ENCODE data around the gene RCC2.
A peak's percentile ranks its signal among the peaks of the same experiment; 100 is the strongest.

Gene RCC2

DNA sequence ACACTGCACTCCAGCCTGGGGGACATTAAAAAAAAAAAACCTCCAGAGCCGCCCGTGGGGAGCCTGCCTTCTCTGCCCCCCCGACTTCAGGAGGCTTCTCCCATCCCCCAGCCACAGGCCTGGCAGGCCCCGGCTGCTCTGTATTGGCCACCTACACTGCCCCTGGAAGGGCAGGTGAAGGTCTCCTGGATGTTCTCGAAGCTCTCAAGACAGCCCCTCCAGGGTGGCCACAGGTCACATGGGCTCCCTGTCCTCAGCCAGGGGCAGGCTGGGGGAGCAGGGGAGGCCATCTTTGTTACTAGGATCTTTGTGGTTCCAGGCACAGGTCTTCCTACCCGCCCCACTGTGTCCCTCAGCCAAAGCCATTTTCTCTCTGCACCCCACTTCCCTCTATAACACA lies 34.7 kb downstream of the RCC2 start:
- Histone ChIP-seq H3K4me3 (ENCODE audit: severe bottlenecking) (no peak overlapping the region), H3K36me3 (ENCODE audit: low read depth) (peaks cover 24% of the 10 kb centered on the region), H3K4me1 (ENCODE audit: insufficient read depth, poor library complexity, severe bottlenecking) (peaks cover 7% of the 10 kb centered on the region), H3K27me3 (ENCODE audit: insufficient read depth, poor library complexity, severe bottlenecking) (no peaks in the 10 kb centered on the region), H3K27ac (ENCODE audit: poor library complexity, severe bottlenecking) (peak overlapping the region; percentile 2), H3K9me3 (ENCODE audit: severe bottlenecking) (no peaks in the 10 kb centered on the region)
- no peak for DNase-seq (ENCODE audit: low spot score)
- no peak for TF ChIP-seq CTCF (IDR thresholded peaks at IDR 0.05; ENCODE audit: poor library complexity, severe bottlenecking)
- no peak for ATAC-seq (ENCODE audit: low read depth)

- peak overlapping the region; percentile 2 for H3K27ac ChIP-seq (ENCODE audit: poor library complexity, severe bottlenecking)
- H3K36me3 ChIP-seq (ENCODE audit: low read depth), result peaks cover 17% of the 10 kb centered on the region
- H3K9me3 ChIP-seq (ENCODE audit: severe bottlenecking), result no peaks in the 10 kb centered on the region
- no peak for TF ChIP-seq CTCF (IDR thresholded peaks at IDR 0.05; ENCODE audit: poor library complexity, severe bottlenecking)
- H3K27me3 ChIP-seq (ENCODE audit: insufficient read depth, poor library complexity, severe bottlenecking), result no peaks in the 10 kb centered on the region
- no peak for ATAC-seq (ENCODE audit: low read depth)
- peaks cover 7% of the 10 kb centered on the region for H3K4me1 ChIP-seq (ENCODE audit: insufficient read depth, poor library complexity, severe bottlenecking)
- no peak for DNase-seq (ENCODE audit: low spot score)
- no peak overlapping the region for H3K4me3 ChIP-seq (ENCODE audit: severe bottlenecking)
These were observed 35.3 kb downstream of the RCC2 start for GRCh38 chr1:17404034-17404684.

DNA sequence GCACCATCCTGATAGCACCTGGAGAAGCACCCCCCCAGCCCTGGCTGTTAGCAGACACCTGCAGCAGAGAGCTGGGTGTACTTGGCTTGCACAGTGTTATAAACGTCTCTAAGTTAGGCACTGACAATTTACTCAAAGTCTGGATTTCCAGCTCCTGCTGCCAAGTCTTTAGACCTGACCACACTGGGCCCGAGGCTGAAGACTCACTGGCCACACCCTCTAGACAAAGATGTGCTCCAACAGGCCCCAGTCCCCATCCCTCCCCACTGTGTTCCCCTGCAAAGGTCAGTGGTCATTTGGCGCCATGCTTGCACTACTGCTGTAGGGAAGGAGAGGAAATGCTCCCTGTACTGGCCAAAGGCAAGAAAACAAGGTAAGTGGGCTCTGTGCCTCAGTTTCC lies 36.4 kb downstream of the RCC2 start:
- Histone ChIP-seq H3K4me3 (ENCODE audit: severe bottlenecking) (no peak overlapping the region), H3K27ac (ENCODE audit: poor library complexity, severe bottlenecking) (peak overlapping the region; percentile 20), H3K9me3 (ENCODE audit: severe bottlenecking) (no peaks in the 10 kb centered on the region), H3K4me1 (ENCODE audit: insufficient read depth, poor library complexity, severe bottlenecking) (peaks cover 7% of the 10 kb centered on the region), H3K36me3 (ENCODE audit: low read depth) (peaks cover 9% of the 10 kb centered on the region), H3K27me3 (ENCODE audit: insufficient read depth, poor library complexity, severe bottlenecking) (no peaks in the 10 kb centered on the region)
- peak; percentile 76 for ATAC-seq (ENCODE audit: low read depth)
- no peak for TF ChIP-seq CTCF (IDR thresholded peaks at IDR 0.05; ENCODE audit: poor library complexity, severe bottlenecking)
- no peak for DNase-seq (ENCODE audit: low spot score)

DNA sequence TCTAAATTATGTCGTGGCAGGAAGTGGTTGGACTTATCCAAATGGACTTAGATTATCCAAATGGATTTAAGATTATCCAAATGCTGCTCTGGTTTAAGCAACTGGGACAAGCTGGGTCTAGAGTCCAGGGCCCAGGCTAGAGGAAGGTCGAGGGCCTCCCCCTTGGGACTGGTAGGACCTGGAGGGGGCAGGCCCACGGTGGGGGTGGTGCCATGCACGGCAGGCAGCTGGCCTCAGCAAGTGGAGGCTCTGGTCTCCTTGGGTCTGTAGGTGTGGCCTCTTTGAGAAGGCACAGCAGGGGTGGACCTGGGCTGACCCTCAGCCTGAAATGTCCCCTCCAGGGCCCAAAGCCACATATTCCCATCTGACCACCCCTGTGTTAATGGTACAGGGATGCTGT lies 37.6 kb downstream of the RCC2 start:
- no peak overlapping the region for H3K27ac ChIP-seq (ENCODE audit: poor library complexity, severe bottlenecking)
- H3K9me3 ChIP-seq (ENCODE audit: severe bottlenecking), result no peaks in the 10 kb centered on the region
- H3K36me3 ChIP-seq (ENCODE audit: low read depth), result peaks cover 4% of the 10 kb centered on the region; the same call in 1 of the 2 replicates
- H3K4me3 ChIP-seq (ENCODE audit: severe bottlenecking), result no peak overlapping the region
- peaks cover 7% of the 10 kb centered on the region for H3K4me1 ChIP-seq (ENCODE audit: insufficient read depth, poor library complexity, severe bottlenecking)
- H3K27me3 ChIP-seq (ENCODE audit: insufficient read depth, poor library complexity, severe bottlenecking), result no peaks in the 10 kb centered on the region
- ATAC-seq (ENCODE audit: low read depth) (no peak), DNase-seq (ENCODE audit: low spot score) (no peak)
- no peak for TF ChIP-seq CTCF (IDR thresholded peaks at IDR 0.05; ENCODE audit: poor library complexity, severe bottlenecking)

DNA sequence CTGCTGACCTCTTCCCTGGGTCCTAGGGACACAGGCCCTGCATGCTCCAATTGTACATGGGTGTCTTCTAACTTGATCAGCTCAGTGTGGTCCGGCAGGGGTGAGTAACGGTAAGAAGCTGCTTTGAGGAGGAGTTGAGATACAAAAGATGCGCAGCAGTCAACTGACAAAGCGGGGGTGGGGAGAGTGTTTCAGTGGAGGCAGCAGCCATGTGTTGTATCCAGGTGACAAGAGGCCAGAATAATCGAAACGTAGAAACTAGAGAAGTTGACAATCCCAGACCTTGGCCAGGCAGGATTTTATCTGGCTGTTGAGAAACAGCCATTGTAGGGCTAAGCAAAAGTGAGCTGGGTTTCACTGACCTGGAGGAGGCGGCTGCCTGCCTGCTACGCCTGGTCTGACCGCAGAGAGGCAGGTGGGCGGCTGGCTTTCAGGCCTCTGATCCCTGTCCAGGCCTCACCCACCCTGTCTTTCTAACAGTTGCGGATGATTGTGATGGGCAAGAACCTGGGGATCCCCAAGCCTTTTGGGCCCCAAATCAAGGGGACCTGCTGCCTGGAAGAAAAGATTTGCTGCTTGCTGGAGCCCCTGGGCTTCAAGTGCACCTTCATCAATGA lies 38.6 kb downstream of the RCC2 start:
- DNase-seq (ENCODE audit: low spot score) (no peak), ATAC-seq (ENCODE audit: low read depth) (no peak)
- Histone ChIP-seq H3K4me3 (ENCODE audit: severe bottlenecking) (no peak overlapping the region), H3K27ac (ENCODE audit: poor library complexity, severe bottlenecking) (no peak overlapping the region), H3K36me3 (ENCODE audit: low read depth) (no peaks in the 10 kb centered on the region), H3K9me3 (ENCODE audit: severe bottlenecking) (no peaks in the 10 kb centered on the region), H3K4me1 (ENCODE audit: insufficient read depth, poor library complexity, severe bottlenecking) (peaks cover 7% of the 10 kb centered on the region), H3K27me3 (ENCODE audit: insufficient read depth, poor library complexity, severe bottlenecking) (no peaks in the 10 kb centered on the region)
- TF ChIP-seq CTCF (IDR thresholded peaks at IDR 0.05; ENCODE audit: poor library complexity, severe bottlenecking), result no peak
